Islet precursor cell (in vitro differentiated cells): ENCODE measurements around the gene TSPAN8.
"Not testable (repeated sequence)": the region's sequence is repeated elsewhere in the genome, so short reads cannot be mapped to it uniquely, and the experiment has no call there.

Source experiments
- DNase-seq: peaks from one replicate; pipeline ENCODE4 v3.0.0-alpha.2; 2018

The TSPAN8 gene

DNA sequence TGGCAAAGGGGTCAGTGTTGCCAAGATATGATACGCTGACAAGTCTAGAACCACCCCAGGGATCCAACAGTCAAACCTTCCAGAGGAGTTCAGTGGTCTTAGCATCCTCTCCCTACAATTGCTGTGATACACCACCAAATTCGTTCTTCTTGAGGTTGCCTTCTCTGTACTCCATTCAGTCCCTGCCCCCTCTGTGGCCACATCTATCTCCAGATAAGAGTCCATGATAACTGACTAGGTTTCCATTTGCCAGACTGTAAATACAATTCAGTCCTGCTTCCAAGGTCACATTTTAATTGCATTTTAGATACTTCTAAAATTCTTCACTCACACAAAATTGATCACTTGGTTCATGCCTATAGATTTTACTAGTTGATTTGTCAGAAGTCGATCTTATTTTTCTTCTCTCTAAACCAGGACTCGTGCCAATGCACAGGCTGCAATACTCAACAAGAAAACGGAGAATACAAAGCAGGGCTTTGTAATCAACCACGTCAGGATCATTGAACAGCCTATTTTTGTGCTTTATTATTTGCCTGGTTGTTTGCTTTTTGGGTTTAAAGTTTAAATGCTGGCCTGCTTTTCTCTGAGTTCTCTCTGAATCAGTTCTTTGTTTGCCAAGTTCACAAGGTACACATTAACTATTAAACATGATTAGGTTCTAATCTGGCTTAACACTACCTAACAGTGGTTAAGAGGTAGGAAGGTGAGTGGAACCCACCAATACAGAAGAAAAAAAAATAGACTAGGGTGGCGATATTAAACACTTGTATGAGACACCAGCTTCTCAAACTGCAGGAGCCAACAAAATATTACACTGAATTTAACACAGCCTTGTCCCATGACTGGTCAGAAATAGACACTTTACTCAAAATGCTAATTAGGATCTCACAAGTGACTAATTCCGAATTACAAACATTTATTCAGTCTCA lies 5.3 kb upstream of the TSPAN8 start:
- no peak for DNase-seq

DNA sequence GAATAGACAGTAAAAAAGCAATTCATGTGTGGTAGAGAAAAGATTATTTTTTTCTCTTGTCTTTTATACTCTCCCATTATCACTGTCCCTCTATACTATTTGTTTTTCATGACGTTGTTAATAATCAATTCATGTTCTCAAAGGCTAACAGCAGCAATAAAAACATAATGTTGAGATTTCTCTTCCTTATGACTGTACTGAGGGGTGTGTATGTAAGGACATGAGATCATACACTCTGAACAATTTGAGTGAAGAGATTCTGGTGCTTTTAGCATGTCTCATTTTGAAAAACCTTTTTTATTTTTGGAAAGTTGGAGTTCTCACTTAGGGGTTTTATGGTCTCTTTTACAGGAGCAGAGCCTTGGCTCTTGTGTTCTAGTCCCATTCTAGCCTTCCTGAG lies 3.8 kb upstream of the TSPAN8 start:
- no peak for DNase-seq

DNA sequence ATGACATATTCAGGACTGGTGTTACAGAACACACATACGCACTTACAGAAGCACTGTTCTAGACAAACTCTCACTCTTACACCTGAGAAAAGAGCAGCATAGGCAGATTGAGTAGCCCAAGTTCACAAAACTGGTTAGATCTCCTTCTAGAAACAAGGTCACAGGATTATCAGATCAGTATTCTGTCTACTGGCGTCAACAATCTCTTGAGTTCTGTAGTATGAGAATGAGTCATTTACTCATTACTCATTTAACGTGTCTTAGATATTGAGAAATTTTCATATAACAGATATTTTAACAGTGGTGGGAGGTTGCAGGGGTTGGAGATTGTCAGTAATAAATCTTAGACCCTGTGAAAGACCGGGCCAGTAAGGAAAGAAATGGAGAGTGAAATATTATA lies 2.8 kb upstream of the TSPAN8 start:
- no peak for DNase-seq

DNA sequence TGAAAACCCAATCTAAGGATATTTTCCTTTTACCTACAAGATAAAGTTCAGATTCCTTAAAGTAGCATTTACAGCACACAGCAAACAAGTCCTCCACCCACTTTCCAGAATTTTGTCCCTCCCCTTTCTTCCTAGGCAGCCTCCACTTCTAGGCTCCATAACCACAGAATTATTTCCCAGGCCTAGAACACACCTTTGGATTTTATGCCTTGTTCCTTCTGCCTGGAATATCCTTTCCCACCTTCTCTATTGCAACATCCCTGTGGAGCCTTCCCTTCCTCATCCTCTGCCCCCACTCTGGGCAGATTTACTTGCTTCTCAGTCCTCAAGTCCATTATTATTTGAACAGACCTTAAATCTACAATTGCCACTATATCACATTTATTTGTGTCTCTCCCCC lies 2.1 kb upstream of the TSPAN8 start:
- no peak for DNase-seq

DNA sequence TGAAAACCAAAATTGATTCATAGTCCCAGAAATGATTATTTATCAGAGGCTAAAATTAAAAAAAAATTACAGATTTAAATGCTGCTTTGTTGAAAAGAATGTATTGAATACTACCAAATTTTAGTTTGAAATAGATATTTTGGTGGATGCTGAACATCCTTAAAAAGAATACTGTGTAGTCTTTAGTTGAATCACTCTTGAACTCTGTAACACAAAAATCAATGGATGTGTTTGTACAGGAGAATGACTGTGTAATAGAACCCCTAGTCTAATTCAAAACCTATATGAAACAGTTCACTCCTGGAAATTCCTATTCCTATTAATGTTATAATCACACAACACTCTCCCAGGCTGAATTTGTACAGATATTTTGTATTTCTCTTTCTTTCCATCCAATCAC lies 1.5 kb upstream of the TSPAN8 start:
- no peak for DNase-seq

DNA sequence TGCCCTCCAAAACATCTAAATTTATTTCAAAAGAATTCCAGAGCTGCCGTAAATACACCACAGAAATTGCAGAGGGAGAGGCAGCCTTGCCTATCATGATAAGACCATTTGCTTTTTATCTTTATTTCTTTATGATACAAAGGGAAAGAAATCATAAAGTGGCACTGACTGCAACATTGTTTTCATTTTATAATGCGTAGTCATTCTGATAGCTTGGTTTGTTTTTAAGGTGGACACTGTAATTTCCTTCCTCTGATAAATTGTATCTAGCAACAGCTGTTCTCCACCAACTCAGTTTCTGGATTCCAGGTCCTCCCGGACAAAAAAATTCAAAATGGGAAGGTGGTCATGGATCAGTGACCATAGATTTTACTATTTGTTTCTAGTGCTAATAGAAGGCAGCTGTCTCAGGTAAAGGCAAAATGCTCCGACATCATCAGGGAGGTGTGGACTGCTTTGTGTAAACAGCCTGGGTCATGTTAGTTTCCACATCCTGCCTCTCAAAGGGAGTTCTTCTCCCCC lies 623 bp upstream of the TSPAN8 start:
- DNase-seq, result no peak

DNA sequence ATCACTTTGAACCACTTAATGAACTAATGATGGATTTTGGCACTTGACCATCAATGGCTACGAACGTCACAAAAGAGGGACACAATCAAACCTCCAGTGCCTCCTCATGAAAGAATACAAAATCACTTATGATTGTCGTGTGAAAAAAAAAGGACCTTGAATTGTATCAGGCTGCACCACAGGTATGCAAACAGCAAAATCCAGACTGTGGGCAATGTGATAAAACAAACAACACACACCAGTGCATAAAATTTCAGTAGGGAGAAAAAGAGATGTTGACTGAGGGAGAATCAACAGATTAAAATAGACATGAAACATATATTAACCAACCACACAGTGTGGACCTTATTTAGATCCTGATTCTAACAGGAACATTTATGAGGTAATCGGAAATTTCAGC lies 2.6 kb downstream of the TSPAN8 start:
- no peak for DNase-seq

DNA sequence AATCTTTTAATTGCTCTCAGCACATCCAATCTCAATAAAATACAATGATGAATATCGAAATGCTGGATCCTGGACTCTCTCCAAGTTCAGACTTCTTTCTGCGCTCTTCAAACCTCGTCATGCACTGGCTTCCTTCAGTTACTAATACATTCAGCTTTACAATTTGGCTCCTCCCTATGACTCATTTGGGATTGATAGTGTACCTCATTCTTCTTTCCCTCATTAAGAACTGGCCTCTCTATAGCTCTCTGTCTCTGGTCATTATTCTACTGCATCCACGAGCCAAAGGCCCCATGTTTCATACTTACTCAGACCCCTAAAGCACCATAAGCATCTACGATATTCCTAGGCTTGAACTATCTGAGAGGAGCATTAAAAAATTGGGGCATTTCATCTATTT lies 4.9 kb downstream of the TSPAN8 start:
- DNase-seq, result no peak

DNA sequence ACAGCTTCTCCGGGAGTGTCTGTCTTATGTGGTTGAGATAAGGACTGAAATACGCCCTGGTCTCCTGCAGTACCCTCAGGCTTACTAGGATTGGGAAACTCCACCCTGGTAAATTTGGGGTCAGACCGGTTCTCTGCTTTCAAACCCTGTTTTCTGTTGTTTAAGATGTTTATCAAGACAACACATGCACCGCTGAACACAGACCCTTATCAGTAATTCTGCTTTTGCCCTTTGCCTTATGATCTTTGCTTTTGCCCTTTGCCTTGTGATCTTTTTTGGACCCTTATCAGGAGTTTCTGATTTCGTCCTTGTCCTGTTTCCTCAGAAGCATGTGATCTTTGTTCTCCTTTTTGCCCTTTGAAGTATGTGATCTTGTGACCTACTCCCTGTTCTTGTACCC lies 7.8 kb downstream of the TSPAN8 start:
- DNase-seq, result not testable (repeated sequence)

DNA sequence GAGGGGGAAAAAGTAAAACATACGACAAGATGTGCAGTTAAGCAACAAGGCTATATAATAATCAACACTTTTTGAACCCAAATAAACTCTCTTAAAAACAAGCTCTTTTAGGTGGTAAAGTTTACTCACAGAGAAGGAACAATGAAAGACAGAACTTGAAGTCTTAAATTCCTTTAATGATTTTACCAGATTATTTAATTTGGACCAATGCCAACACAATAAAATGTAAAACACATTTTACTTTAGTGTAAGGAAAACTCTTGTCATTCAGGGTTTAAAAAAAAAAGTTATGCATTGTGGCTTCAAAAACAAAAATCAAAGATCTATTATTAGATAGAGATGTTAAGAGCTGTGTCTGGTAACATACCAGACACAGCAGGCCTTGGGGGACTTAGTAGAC lies 13.1 kb downstream of the TSPAN8 start:
- DNase-seq, result no peak

DNA sequence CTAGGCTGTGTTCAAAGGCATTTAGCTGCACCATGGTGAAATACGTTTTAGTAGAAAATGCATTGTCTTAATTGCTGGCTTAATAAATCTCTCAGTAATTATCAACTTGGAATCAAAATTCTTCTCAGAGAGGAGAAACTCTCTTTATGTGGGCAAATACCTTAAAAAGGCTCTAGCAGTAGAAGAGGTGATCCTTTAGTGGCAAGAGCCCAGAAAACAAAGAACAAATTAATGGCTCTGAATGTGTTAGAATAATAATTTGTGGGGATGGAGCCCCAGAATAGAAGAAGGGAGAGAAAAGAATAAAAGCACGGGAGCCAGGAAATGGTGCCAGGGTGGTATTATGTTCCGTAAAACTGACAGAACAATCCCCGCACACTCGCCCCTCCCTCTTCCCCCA lies 14.8 kb downstream of the TSPAN8 start:
- DNase-seq, result no peak

DNA sequence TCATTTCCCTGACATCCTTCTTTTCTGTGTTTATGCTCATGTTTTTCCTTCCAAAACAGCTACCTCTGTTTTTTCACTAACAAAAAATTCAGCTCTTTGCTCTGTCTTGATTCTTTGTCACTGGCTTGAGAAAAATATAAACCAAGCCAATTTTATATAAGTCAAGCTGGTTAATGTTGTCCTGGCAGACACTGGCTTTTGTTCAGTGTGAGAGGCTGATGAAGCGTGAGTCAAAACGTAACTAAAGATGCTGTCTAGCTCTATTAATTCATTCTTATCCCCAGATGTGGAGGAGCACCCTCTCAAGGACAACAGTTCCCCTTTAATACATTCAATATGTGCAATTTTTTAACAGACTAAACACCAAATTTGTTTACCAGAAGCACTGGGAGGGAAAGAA lies 15.8 kb downstream of the TSPAN8 start:
- no peak for DNase-seq

DNA sequence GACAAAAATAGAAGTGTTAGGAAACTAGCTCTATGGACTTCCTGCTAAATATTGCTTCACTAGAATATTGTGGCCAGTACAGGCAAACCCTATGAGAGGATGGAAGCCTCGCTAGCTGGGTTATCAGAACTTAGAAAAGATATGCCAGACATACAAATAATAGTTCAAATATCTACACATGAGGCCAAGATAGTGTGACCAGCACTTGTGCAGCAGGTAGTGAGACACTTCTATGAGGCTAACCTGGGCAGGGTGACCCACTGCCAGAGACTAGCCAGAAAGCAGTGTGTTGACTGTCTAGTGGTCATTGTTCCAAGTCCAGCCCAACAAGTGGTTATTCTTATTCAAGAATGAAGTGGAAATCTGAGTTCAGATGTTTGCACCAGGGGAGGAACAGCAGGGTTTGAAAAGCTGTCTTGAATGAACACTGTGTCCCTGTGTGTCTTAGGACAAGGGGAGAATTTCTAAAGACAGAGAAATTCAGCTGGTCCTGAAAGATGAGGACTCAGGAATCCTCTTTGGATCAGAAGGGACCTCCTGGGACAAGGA lies 16.3 kb downstream of the TSPAN8 start:
- DNase-seq, result no peak

DNA sequence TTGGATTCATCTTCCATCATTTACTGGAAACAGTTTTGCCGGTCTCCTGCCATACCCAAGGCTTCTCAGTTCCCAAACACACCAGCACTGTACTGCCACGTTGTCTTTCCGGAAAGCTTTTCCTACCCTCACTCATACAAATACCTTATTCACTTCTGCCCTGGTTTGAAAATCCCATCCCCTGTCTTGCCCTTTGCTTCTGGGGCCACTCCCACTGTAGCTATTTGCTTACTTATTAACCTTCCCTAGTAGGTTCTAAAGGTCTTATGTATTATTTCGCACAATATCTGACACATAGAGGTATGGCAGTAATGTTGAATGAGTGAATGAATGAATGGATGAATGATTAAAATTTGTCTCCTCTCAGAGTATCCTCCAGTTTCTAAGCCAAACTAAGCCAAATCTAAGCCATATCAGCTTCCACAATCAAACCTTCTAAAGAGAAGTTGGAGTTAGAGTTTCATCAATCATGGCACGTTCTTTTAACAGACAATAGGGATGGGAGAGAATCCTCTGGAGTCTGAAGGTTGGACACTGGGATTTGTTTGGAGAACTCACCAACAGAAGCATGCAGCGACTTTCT lies 18.6 kb downstream of the TSPAN8 start:
- DNase-seq, result no peak

DNA sequence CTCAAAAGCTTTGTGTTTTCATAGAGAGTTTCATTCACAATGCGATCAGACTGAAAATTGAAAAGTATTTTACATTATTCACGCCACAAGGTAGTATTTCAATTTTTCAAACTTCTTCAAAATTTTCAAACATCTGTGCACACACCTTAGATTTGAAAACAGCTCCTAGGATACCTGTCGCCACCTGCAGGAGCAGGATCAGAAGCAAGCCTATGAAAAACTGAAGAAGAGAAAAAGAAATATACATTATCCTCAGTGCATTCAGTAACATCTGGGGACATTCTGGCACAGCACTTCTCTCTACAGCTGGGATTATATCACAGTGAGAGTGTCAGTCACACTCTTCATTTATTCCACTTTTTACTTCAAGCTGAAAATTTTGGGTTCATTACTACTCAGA lies 19.8 kb downstream of the TSPAN8 start:
- no peak for DNase-seq

DNA sequence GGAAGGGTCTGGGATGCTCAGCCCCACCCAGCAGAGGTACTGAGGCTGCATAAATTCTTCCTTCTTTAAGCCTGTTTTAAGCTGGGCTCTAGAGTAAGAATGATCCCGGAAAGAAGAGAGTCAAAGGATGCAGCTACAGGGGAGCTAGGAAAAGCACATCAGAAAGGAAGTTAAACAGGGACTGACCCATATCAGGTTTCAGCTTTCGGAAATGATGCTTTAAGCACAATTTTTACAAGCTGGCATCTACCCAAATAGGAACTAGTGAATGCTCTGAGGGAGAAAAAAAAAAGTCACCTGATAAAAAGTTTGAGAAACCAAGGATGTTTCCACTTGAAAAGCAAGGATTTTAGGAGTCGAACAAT lies 22.0 kb downstream of the TSPAN8 start:
- DNase-seq, result no peak

DNA sequence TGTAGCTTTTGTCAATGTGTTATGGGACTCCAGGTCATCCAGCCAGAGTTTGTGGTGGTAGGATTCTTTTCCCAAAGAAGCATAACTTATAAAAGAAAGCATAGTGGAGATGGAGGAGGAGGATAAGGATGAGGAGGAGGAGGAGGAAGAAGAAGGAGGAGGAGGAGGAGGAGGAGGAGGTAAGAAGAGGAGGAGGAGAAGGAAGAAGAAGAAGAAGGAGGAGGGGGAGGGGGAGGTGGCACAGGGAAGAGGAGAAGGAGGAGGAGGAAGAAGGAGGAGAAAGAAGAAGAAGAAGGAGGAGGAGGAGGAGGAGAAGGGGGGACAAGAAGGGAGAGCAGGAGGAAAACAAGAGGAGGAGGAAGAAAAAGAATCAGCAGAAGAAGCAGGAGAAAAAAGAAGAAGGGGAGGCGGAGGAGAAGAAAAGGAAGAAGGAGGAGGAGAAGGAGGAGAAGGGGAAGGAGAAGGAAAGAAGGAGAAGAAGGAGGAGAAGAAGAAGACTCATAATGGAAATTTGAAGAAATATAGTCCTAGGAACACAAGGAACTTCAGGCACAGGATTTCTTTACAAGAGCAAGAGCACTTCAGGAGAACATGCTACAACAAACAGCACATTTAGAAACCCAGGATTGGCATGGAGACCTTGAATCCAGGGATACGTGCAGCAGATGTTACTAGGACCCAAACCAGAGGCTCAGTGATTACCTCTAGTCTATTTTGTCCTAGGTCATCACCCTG lies 22.6 kb downstream of the TSPAN8 start:
- no peak for DNase-seq

DNA sequence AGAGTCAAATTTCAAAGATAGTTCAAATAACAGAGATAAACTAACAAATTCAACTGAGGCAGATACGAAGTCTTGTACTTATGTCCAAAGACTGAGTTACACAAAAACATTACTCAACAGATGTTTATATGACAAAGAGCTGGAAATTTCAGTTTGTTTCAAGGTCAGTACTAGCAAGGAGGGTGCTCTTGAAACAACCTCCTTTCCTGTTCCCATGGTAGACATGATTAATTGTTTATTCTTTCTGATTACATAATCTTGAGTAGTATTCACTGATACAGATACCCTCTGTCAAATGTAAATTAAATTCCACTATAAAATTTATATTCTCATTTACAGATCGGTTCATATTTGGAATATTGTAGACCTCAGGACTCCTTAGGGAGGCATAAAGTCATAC lies 23.4 kb downstream of the TSPAN8 start:
- no peak for DNase-seq

DNA sequence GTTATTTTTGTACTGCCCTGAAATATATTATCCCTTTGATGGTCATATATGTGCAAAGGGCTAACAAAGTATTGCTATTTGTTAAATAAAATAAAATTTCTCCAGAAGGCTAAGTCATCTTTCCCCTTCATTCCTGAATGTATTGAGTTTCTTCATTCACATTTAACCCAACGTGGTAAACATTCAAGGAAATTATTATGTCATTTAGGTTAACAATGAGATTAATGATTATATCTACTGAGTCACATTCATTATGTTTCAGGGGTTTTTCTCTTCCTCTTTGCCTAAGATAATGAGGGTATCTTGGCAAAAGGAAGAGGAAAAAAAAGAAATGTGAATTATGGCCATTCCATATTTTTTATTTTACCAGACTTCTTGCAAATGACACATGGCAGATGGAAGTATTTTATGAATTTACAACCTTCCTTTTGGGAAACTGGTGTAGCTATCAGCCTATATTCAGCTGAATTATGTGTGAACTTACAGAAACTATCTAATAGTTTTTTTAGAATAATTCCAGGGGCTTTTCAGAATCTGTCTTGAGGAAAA lies 27.2 kb downstream of the TSPAN8 start:
- no peak for DNase-seq

DNA sequence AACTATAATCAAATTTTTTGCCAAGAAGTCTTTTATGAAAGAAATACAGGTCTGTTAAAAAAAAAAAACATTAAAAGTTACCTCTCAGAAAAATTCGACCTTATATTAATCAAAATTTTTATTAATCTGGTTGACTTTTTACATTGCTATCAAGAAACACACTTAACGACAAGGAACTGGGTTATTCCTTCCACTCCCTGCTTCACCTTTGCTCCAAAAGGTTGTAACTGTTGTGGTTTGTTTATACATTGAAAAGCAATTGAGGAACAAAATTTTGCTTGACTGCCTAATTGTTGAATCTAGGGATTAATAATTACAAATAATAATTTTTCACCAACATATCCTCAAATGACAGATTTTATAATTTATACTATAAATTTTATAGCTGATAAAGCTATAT lies 28.4 kb downstream of the TSPAN8 start:
- DNase-seq, result no peak

DNA sequence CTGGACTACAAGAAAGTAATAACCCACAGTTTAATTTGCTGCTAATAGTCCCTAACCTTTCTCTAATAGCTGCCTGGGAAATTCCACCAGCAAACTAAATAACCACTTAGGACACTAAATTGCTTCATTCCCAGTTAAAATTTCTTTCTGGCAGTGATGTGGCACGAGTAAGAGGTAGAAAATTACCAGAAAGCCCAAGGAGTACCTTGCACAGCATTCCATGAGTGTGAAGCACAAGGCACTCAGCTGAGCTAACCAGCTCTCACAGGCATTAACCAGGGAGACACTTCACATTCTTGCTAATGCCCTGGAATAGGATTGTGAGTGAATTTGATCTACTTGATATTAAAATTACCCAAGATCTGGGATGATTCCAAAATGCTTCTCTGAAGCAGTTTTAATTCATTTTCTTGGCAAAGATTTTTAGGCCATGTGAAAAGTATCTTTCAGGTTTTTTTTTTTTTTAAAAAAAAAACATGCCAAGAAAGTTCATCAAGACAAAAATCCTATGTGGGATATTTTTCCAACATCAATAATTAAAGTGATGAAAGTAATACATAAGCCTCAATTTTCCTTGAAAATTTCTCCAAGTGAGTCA lies 29.5 kb downstream of the TSPAN8 start:
- peak; percentile 90 for DNase-seq

DNA sequence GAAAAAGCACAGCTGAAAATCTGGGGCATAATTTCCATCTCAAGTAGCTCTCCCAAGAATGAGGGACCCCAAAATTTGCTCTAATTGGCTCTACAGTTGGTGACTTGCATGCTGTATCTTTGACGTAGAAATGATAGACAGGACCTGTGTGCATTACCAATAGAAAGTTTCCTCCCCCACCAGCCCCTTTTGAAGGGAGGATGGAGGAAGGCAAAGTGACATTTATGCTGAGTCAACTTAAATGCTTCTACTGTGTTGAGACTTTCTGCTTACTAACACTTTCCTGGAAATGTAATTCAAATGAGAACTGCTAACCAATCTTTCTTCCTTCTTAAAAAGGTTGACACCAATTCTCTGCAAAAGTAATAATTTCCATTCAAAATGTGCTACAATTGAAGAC lies 31.9 kb downstream of the TSPAN8 start:
- DNase-seq, result no peak

DNA sequence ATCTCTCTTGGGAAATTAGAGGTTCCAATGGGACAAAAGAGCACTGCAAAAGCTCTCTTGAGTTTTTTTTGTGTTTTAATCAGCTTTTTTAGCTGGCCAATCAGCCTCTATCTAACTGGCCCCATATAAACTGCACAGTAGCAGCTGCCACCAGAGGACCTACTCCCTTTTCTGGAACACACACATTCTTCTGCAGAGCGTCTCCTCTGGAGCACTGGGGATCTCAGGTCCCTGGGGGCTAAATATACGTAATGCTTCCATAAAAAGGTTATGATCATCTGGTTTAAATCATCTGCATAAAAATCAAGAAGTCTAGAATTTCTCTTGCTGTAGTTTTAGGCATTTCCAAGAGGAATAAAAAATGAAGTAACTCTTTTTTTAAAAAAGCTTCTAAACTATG lies 32.3 kb downstream of the TSPAN8 start:
- no peak for DNase-seq
